WTC11 (cell line): ENCODE measurements around the gene CHADL.

Source experiments
- ATF2 ChIP-seq: sonication (generic); formaldehyde crosslinking; IDR thresholded peaks from 2 replicates; pipeline ENCODE4 v1.8.1; 2022; ENCODE audit warnings: low read depth, missing genetic modification reagents, borderline replicate concordance
- CREB1 ChIP-seq: sonication (generic); formaldehyde crosslinking; IDR thresholded peaks from 2 replicates; pipeline ENCODE4 v1.8.0; 2023; ENCODE audit warnings: mild to moderate bottlenecking, missing genetic modification reagents
- CREM ChIP-seq: sonication (generic); formaldehyde crosslinking; IDR thresholded peaks from 2 replicates; pipeline ENCODE4 v1.8.1; 2022; ENCODE audit warnings: mild to moderate bottlenecking, missing genetic modification reagents, moderate library complexity
- PREB ChIP-seq: sonication (generic); formaldehyde crosslinking; IDR thresholded peaks from 2 replicates; pipeline ENCODE4 v1.8.1; 2022; ENCODE audit warnings: mild to moderate bottlenecking, missing genetic modification reagents, moderate library complexity, borderline replicate concordance
- STAT6 ChIP-seq: sonication (generic); formaldehyde crosslinking; conservative IDR thresholded peaks from 2 replicates; pipeline ENCODE4 v1.8.1; 2023; ENCODE audit warnings: mild to moderate bottlenecking, low read depth, missing genetic modification reagents, moderate library complexity
- TEAD1 ChIP-seq: sonication (generic); formaldehyde crosslinking; IDR thresholded peaks from 2 replicates; pipeline ENCODE4 v1.8.0; 2022; ENCODE audit warnings: mild to moderate bottlenecking, missing genetic modification reagents
- TEAD4 ChIP-seq: sonication (generic); formaldehyde crosslinking; IDR thresholded peaks from 2 replicates; pipeline ENCODE4 v1.8.0; 2022; ENCODE audit warnings: mild to moderate bottlenecking, missing genetic modification reagents
- TF ChIP-seq, protein P1 (sequence below): sonication (generic); formaldehyde crosslinking; IDR thresholded peaks from 2 replicates; pipeline ENCODE4 v1.8.0; 2022; ENCODE audit warnings: mild to moderate bottlenecking, missing genetic modification reagents
- TF ChIP-seq, protein P2 (sequence below): fragments of 200-600 bp; IDR thresholded peaks from 2 replicates; pipeline ENCODE4 v1.8.0; 2022; ENCODE audit warnings: antibody characterized with exemption
- TF ChIP-seq, protein P3 (sequence below): fragments of 250-450 bp; sonication (Bioruptor Pico); IDR thresholded peaks from 2 replicates; pipeline ENCODE4 v1.9.0; 2021; ENCODE audit warnings: mild to moderate bottlenecking

DNA sequence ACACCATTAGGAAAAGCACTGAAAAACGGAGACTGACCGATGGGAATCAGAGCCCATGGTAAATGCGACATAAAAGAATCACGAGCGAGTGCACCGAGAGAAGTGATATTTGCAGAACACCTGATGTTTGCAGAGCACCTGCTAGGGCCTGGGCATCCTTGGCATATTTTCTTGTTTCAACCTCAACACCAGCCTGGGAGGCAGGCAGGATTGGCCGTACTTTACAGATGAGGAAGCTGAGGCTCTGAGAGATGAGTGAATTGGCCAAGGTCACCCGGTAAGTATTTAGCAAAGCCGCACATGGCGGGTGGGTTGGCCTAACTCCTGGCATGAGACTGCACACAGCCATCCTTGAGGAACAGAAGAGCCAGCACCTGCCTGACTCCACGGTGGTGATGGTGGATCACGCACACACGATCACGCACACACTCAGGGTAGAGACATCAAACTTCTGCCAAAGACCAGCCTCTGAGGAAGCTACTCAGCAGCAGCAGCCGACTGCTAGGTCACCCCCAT is 21.6 kb upstream of the CHADL start:
- TF ChIP-seq ATF2 (no peak), CREB1 (CRISPR knock-in tag) (no peak), TEAD4 (CRISPR knock-in tag) (no peak), TEAD1 (CRISPR knock-in tag) (no peak), CREM (CRISPR knock-in tag) (no peak), STAT6 (CRISPR knock-in tag) (no peak), PREB (CRISPR knock-in tag) (no peak)
- TF ChIP-seq, protein P1, sequence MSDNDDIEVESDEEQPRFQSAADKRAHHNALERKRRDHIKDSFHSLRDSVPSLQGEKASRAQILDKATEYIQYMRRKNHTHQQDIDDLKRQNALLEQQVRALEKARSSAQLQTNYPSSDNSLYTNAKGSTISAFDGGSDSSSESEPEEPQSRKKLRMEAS (CRISPR knock-in tag): no peak
- TF ChIP-seq, protein P2, sequence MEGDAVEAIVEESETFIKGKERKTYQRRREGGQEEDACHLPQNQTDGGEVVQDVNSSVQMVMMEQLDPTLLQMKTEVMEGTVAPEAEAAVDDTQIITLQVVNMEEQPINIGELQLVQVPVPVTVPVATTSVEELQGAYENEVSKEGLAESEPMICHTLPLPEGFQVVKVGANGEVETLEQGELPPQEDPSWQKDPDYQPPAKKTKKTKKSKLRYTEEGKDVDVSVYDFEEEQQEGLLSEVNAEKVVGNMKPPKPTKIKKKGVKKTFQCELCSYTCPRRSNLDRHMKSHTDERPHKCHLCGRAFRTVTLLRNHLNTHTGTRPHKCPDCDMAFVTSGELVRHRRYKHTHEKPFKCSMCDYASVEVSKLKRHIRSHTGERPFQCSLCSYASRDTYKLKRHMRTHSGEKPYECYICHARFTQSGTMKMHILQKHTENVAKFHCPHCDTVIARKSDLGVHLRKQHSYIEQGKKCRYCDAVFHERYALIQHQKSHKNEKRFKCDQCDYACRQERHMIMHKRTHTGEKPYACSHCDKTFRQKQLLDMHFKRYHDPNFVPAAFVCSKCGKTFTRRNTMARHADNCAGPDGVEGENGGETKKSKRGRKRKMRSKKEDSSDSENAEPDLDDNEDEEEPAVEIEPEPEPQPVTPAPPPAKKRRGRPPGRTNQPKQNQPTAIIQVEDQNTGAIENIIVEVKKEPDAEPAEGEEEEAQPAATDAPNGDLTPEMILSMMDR: no peak
- TF ChIP-seq, protein P3, sequence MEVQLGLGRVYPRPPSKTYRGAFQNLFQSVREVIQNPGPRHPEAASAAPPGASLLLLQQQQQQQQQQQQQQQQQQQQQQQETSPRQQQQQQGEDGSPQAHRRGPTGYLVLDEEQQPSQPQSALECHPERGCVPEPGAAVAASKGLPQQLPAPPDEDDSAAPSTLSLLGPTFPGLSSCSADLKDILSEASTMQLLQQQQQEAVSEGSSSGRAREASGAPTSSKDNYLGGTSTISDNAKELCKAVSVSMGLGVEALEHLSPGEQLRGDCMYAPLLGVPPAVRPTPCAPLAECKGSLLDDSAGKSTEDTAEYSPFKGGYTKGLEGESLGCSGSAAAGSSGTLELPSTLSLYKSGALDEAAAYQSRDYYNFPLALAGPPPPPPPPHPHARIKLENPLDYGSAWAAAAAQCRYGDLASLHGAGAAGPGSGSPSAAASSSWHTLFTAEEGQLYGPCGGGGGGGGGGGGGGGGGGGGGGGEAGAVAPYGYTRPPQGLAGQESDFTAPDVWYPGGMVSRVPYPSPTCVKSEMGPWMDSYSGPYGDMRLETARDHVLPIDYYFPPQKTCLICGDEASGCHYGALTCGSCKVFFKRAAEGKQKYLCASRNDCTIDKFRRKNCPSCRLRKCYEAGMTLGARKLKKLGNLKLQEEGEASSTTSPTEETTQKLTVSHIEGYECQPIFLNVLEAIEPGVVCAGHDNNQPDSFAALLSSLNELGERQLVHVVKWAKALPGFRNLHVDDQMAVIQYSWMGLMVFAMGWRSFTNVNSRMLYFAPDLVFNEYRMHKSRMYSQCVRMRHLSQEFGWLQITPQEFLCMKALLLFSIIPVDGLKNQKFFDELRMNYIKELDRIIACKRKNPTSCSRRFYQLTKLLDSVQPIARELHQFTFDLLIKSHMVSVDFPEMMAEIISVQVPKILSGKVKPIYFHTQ (CRISPR knock-in tag): no peak
